ENCODE measurements around the gene TP53TG5.

TP53TG5 gene

GRCh38 chr20:45338121-45339030 lies 39.7 kb downstream of the TP53TG5 start:
- DNase-seq (ENCODE audit: low read depth) = no peak
- no peak overlapping the region for H3K4me3 ChIP-seq (ENCODE audit: low read depth, low read length)

GRCh38 chr20:45337367-45338120 lies 40.6 kb downstream of the TP53TG5 start:
- DNase-seq (ENCODE audit: low read depth) = no peak
- no peak for TF ChIP-seq CTCF (IDR thresholded peaks at IDR 0.05; ENCODE audit: insufficient read depth, low read depth, low read length, missing control alignments)
- H3K4me3 ChIP-seq (ENCODE audit: low read depth, low read length) = no peak overlapping the region

More at GRCh38 chr20:45338121-45339030, 39.7 kb downstream of the TP53TG5 start:
- no peak for TF ChIP-seq CTCF (IDR thresholded peaks at IDR 0.05; ENCODE audit: insufficient read depth, low read depth, low read length, missing control alignments)

- DNase-seq (ENCODE audit: low read depth) = no peak
- TF ChIP-seq CTCF (IDR thresholded peaks at IDR 0.05; ENCODE audit: insufficient read depth, low read depth, low read length, missing control alignments) = no peak
Observed at GRCh38 chr20:45336530-45337366, 41.4 kb downstream of the TP53TG5 start.

GRCh38 chr20:45330476-45330875 lies 47.6 kb downstream of the TP53TG5 start:
- no peak for DNase-seq (ENCODE audit: low read depth)
- H3K4me3 ChIP-seq (ENCODE audit: low read depth, low read length) = no peak overlapping the region
- TF ChIP-seq CTCF (IDR thresholded peaks at IDR 0.05; ENCODE audit: insufficient read depth, low read depth, low read length, missing control alignments) = no peak

More at GRCh38 chr20:45336530-45337366, 41.4 kb downstream of the TP53TG5 start:
- no peak overlapping the region for H3K4me3 ChIP-seq (ENCODE audit: low read depth, low read length)

GRCh38 chr20:45329497-45330319 lies 48.4 kb downstream of the TP53TG5 start:
- H3K4me3 ChIP-seq (ENCODE audit: low read depth, low read length) = no peak overlapping the region
- no peak for DNase-seq (ENCODE audit: low read depth)
- TF ChIP-seq CTCF (IDR thresholded peaks at IDR 0.05; ENCODE audit: insufficient read depth, low read depth, low read length, missing control alignments) = no peak

GRCh38 chr20:45328451-45328850 lies 49.7 kb downstream of the TP53TG5 start:
- no peak overlapping the region for H3K4me3 ChIP-seq (ENCODE audit: low read depth, low read length)
- no peak for TF ChIP-seq CTCF (IDR thresholded peaks at IDR 0.05; ENCODE audit: insufficient read depth, low read depth, low read length, missing control alignments)
- no peak for DNase-seq (ENCODE audit: low read depth)
